Prostate gland (tissue), 2 donors: Measurements from ENCODE around the gene SF3B6.

ENCODE experiments used
- CTCF ChIP-seq, 4 experiments: fragments of 200-600 bp in 2 of 4; fragments of 450-650 bp in 2 of 4; sonication (generic) in 2 of 4; IDR thresholded peaks; 1 replicate in 3 of 4; 2 replicates in 1 of 4; pipeline ENCODE4 v1.5.1; 2016 to 2019; ENCODE audit warnings: antibody characterized with exemption in 4 of 4, mild to moderate bottlenecking in 2 of 4, moderate library complexity in 2 of 4
- POLR2A ChIP-seq: fragments of 450-650 bp; IDR thresholded peaks from one replicate; pipeline ENCODE4 v1.6.1; 2016; ENCODE audit warnings: antibody characterized with exemption, mild to moderate bottlenecking
- POLR2AphosphoS5 ChIP-seq: sonication (generic); formaldehyde crosslinking; IDR thresholded peaks from one replicate; pipeline ENCODE4 v1.6.1; 2017; ENCODE audit warnings: antibody characterized with exemption

GRCh38 chr2:24038786-24039499 lies 37.2 kb downstream of the SF3B6 start:
- TF ChIP-seq POLR2AphosphoS5 (no peak), CTCF (IDR thresholded peaks at IDR 0.05) (no peak), POLR2A (no peak)
